GM12891 (cell line): ENCODE measurements around the gene OTOG.

Source experiments
- PAX5 ChIP-seq: IDR thresholded peaks from 2 replicates; pipeline ENCODE4 v1.6.1; 2011; ENCODE audit warnings: low read length, moderate library complexity, mild to moderate bottlenecking; ENCODE audit not compliant: insufficient read depth, severe bottlenecking
- POLR2A ChIP-seq: IDR thresholded peaks from 2 replicates; pipeline ENCODE4 v1.6.1; 2011; ENCODE audit warnings: low read depth, low read length, control low read depth
- POLR2AphosphoS5 ChIP-seq: IDR thresholded peaks from 2 replicates; pipeline ENCODE4 v1.6.1; 2011; ENCODE audit warnings: low read depth, low read length, control low read depth
- POU2F2 ChIP-seq: IDR thresholded peaks from 2 replicates; pipeline ENCODE4 v1.6.1; 2011; ENCODE audit warnings: low read depth, mild to moderate bottlenecking, control low read depth, low read length, moderate library complexity
- SPI1 ChIP-seq: IDR thresholded peaks from 2 replicates; pipeline ENCODE4 v1.6.1; 2011; ENCODE audit warnings: low read depth, low read length, control low read depth
- TAF1 ChIP-seq: IDR thresholded peaks from 2 replicates; pipeline ENCODE4 v1.6.1; 2011; ENCODE audit warnings: low read depth, low read length, control low read depth

DNA sequence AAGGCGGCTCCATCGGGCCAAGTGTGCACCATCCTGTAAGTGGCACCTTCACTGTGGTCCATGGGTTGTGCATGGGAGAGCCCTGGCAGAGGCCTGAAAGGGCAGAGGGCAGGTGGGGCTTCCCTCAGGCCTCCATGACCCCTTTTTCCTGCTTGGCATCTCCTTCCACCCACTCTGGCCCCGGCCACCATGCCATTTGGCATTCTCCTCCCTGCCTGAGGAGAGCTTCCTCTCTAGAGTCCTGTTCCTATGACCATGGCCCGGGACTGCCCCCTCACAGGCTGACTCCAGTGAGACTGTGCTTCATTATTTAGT lies 4.9 kb downstream of the OTOG start:
- TF ChIP-seq POLR2AphosphoS5 = no peak
- TF ChIP-seq POLR2A = no peak
- TF ChIP-seq TAF1 = no peak
- no peak for TF ChIP-seq PAX5
- TF ChIP-seq POU2F2 = no peak
- TF ChIP-seq SPI1 = no peak
